Measurements from ENCODE around the gene ZNF276. TPM values are rescaled to one million over a fixed set of nuclear protein-coding genes. Genes with fewer than 3 reads are reported as not detected.

Gene ZNF276
- total and polyA plus RNA-seq, 2 of the 8 experiments (the other 6 are each of a cell fraction or from before 2014, with no cell fraction given), result 6.4 to 9.3 TPM

DNA sequence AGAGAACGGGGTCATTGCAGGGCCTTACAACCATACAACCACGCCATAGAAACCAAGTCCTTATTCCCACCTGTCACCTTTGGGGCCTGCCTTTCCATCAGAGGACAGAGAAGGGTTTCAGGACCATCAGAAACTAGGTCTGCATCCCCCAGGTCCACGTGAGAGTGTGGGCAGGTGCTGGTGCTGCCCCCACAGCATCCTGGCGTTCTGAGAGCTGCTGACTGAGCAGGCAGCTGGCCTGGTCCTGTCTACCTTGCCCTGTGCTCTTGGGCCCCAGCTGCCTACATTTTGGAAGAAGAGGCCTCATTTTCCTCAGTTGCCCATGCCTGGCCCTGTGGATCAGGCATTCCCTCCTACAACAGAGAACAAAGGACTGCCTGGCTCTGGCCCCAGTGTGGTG is 21.6 kb downstream of the ZNF276 start (continued):
- TF ChIP-seq, protein P1, sequence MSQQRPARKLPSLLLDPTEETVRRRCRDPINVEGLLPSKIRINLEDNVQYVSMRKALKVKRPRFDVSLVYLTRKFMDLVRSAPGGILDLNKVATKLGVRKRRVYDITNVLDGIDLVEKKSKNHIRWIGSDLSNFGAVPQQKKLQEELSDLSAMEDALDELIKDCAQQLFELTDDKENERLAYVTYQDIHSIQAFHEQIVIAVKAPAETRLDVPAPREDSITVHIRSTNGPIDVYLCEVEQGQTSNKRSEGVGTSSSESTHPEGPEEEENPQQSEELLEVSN (IDR thresholded peaks at IDR 0.05), result no peak
- no peak for TF ChIP-seq CBX8 (IDR thresholded peaks at IDR 0.05; ENCODE audit: borderline replicate concordance, low read depth, low read length)
- no peak for TF ChIP-seq TAF1 (IDR thresholded peaks at IDR 0.05; ENCODE audit: low read depth, low read length)

Measured in H1 (cell line).